BLaER1 treated with 17β-estradiol and CSF1 and Interleukin-3, amounts not matched to agents 10 nM and 100 nM (cell line): ENCODE results near the gene ANKK1.
A peak's percentile ranks its signal among the peaks of the same experiment; 100 is the strongest.

Experiments
- H3K27ac ChIP-seq, 11 experiments: shearing (Covaris generic); formaldehyde crosslinking; 2 replicates each; pipeline ENCODE4 v1.8.1; 2022
- H3K27me3 ChIP-seq, 11 experiments: shearing (Covaris generic); formaldehyde crosslinking; 2 replicates each; pipeline ENCODE4 v1.8.1; 2022
- H3K36me3 ChIP-seq, 11 experiments: shearing (Covaris generic); formaldehyde crosslinking; 2 replicates each; pipeline ENCODE4 v1.8.1; 2022
- H3K4me1 ChIP-seq, 10 experiments: shearing (Covaris generic); formaldehyde crosslinking; 2 replicates each; pipeline ENCODE4 v1.8.1; 2022
- H3K4me2 ChIP-seq, 11 experiments: shearing (Covaris generic); formaldehyde crosslinking; 2 replicates each; pipeline ENCODE4 v1.8.1; 2022
- H3K4me3 ChIP-seq, 10 experiments: shearing (Covaris generic); formaldehyde crosslinking; 2 replicates each; pipeline ENCODE4 v1.8.1; 2022
- H3K9ac ChIP-seq, 11 experiments: shearing (Covaris generic); formaldehyde crosslinking; 2 replicates each; pipeline ENCODE4 v1.8.1; 2022
- H3K9me3 ChIP-seq, 11 experiments: shearing (Covaris generic); formaldehyde crosslinking; replicated peaks in 1 of 11; 2 replicates each; pipeline ENCODE4 v1.8.1; 2022
- H4K20me1 ChIP-seq, 11 experiments: shearing (Covaris generic); formaldehyde crosslinking; 2 replicates each; pipeline ENCODE4 v1.8.1; 2022
- Cebpa-rat ChIP-seq, 11 experiments: shearing (Covaris generic); IDR thresholded peaks; 2 replicates each; pipeline ENCODE4 v1.8.1; 2022

ANKK1 gene

DNA sequence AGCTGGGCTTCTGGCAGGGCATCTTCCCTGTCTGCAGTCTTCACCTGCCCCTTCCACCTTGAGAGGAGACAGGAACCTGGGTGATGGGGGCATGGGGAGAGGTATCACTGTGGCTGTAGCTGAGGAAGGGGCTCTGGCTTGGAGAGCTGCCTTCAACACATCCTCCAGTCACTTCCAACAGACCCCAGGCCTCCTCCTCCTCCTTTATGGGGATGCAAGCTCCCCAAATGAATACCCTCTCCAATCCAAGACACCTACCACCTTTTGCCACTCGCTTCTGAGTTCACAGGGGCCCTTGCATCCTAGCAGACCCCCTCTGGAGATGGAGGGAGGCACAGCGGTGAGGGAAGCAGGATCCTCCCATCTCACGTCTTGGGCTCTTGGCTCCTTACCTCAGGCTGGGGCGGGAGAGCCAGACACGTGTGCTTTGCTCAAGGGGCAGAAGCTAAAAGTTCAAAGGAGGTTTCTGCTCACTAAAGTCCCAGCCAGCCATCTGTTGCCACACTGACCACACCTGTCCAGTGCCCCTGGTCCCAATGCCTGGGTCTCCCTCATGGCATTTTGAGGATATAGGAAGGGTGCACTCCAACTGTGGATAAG, 13.2 kb downstream of the ANKK1 start:
- no peak overlapping the region for H3K9ac ChIP-seq
- no peak for TF ChIP-seq Cebpa-rat (IDR thresholded peaks at IDR 0.05)
- H3K4me2 ChIP-seq, result no peak overlapping the region
- H3K4me1 ChIP-seq, result peaks cover 0 to 18% (median 9%) of the 10 kb centered on the region in 10 experiments; a peak in 18 of 20 replicates
- no peaks in the 10 kb centered on the region for H3K36me3 ChIP-seq
- H3K4me3 ChIP-seq, result no peak overlapping the region
- H3K27ac ChIP-seq, result no peak overlapping the region
- no peaks in the 10 kb centered on the region for H3K9me3 ChIP-seq
- no peaks in the 10 kb centered on the region for H3K27me3 ChIP-seq
- H4K20me1 ChIP-seq, result no peaks in the 10 kb centered on the region

GRCh38 chr11:113401718-113402117, 14.1 kb downstream of the ANKK1 start:
- Histone ChIP-seq H3K4me3 (no peak overlapping the region), H3K27ac (no peak overlapping the region), H3K9ac (no peak overlapping the region), H3K4me2 (peak overlapping the region in 3 of 11 experiments; percentile 4 to 12 (median 10); a peak in 2 of 22 replicates), H3K36me3 (no peaks in the 10 kb centered on the region), H3K9me3 (no peaks in the 10 kb centered on the region), H4K20me1 (no peaks in the 10 kb centered on the region), H3K27me3 (no peaks in the 10 kb centered on the region), H3K4me1 (peaks cover 0 to 14% (median 1%) of the 10 kb centered on the region in 10 experiments; a peak in 8 of 20 replicates)
- TF ChIP-seq Cebpa-rat (IDR thresholded peaks at IDR 0.05), result no peak

DNA sequence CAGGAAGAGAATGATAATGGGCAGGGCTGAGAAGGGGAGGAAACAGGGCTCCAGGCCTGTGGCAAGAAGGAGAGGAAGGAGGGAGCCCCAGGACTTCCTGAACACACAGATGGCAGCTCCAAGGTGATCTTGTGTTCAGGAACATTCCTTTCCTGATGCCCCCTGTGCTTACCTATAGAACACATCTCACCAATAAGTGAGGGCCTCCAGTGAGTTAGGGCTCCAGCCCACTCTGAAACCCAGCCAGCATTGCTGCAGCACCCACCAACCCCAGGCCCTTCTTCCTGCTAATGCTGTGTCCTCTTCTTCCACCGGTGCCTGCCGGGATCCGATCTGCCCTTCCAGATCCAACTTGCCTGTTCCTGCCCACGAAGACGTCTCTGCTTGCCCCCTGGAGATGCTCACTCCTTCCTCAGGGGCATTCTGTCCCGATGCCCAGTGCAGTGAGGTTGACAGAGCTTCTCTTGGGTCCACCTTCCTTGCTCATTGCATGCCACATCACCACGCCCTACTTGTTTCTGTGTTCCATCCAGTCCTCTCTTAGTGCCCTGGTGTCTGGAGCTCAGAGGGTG, 17.4 kb downstream of the ANKK1 start:
- Histone ChIP-seq H3K27ac (no peak overlapping the region), H3K4me1 (peaks cover 0 to 14% (median 0%) of the 10 kb centered on the region in 10 experiments; a peak in 4 of 20 replicates), H3K4me2 (no peak overlapping the region), H3K9ac (no peak overlapping the region), H3K4me3 (no peak overlapping the region), H3K27me3 (no peaks in the 10 kb centered on the region), H4K20me1 (no peaks in the 10 kb centered on the region), H3K9me3 (no peaks in the 10 kb centered on the region), H3K36me3 (no peaks in the 10 kb centered on the region)
- TF ChIP-seq Cebpa-rat (IDR thresholded peaks at IDR 0.05), result no peak

GRCh38 chr11:113405724-113406478, 18.3 kb downstream of the ANKK1 start:
- Histone ChIP-seq H3K4me1 (peaks cover 0 to 14% (median 0%) of the 10 kb centered on the region in 10 experiments; a peak in 4 of 20 replicates), H3K27ac (no peak overlapping the region), H3K4me2 (no peak overlapping the region), H3K27me3 (no peaks in the 10 kb centered on the region), H4K20me1 (no peaks in the 10 kb centered on the region), H3K36me3 (no peaks in the 10 kb centered on the region), H3K9me3 (no peaks in the 10 kb centered on the region), H3K4me3 (no peak overlapping the region), H3K9ac (no peak overlapping the region)
- no peak for TF ChIP-seq Cebpa-rat (IDR thresholded peaks at IDR 0.05)

DNA sequence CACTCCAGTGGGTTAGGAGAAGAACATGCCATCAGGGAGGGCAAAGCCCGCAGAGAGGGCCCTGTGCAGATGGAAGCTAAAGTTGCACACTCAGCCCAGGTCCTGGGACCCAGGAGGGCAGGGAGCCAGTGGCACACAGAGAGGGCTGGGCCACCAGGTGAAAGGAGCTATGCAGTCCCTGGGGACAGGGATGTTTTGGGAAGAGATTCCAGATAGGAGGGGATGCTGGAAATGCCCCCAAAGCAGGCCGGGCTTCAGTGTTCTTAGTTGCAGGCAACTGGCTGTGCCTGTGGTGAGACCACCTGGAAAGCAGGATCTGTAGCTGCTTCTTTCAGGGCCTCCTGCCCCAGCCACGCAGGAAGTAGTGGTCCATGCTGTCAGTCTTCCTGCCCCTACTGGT, 19.6 kb downstream of the ANKK1 start:
- Histone ChIP-seq H3K27me3 (no peaks in the 10 kb centered on the region), H3K27ac (no peak overlapping the region), H3K4me3 (no peak overlapping the region), H3K4me2 (no peak overlapping the region), H3K9ac (no peak overlapping the region), H4K20me1 (no peaks in the 10 kb centered on the region), H3K4me1 (peaks cover 0 to 7% (median under 1%) of the 10 kb centered on the region in 10 experiments; a peak in 8 of 20 replicates), H3K9me3 (no peaks in the 10 kb centered on the region), H3K36me3 (no peaks in the 10 kb centered on the region)
- no peak for TF ChIP-seq Cebpa-rat (IDR thresholded peaks at IDR 0.05)

DNA sequence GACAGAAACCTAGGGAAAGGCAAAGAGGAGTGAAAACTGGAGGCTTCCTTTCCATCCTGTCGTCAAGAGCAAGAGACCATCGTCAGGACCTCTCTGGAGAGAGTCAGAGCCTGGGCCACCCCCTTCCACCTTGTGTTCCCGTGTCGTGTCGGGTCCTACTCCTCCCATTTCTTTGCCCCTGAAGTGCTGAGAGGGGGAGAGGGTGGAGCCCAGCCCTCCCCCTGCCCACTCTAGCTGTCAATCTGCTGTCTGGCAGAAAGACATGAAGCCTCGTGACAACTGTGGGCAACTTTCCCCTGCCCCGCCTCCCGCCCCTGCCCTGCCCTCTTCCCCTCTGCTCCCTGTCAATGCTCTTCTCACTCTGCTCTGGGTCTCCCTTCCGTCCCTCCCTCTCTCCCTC, 20.6 kb downstream of the ANKK1 start:
- Histone ChIP-seq H4K20me1 (no peaks in the 10 kb centered on the region), H3K9me3 (no peaks in the 10 kb centered on the region), H3K4me2 (no peak overlapping the region), H3K4me3 (no peak overlapping the region), H3K9ac (no peak overlapping the region), H3K27me3 (no peaks in the 10 kb centered on the region), H3K36me3 (no peaks in the 10 kb centered on the region), H3K27ac (no peak overlapping the region), H3K4me1 (peaks cover 0 to 7% (median 0%) of the 10 kb centered on the region in 10 experiments; a peak in 5 of 20 replicates)
- no peak for TF ChIP-seq Cebpa-rat (IDR thresholded peaks at IDR 0.05)

- no peak overlapping the region for H3K4me3 ChIP-seq
- H3K9me3 ChIP-seq, result no peaks in the 10 kb centered on the region
- H3K4me1 ChIP-seq, result peaks cover 0 to 7% (median 0%) of the 10 kb centered on the region in 10 experiments; a peak in 5 of 20 replicates
- H3K9ac ChIP-seq, result no peak overlapping the region
- H3K36me3 ChIP-seq, result no peaks in the 10 kb centered on the region
- no peak overlapping the region for H3K4me2 ChIP-seq
- no peaks in the 10 kb centered on the region for H4K20me1 ChIP-seq
- H3K27ac ChIP-seq, result no peak overlapping the region
- H3K27me3 ChIP-seq, result no peaks in the 10 kb centered on the region
- no peak for TF ChIP-seq Cebpa-rat (IDR thresholded peaks at IDR 0.05)
These were observed 21.3 kb downstream of the ANKK1 start for GRCh38 chr11:113408887-113409286.

GRCh38 chr11:113409526-113409925, 21.9 kb downstream of the ANKK1 start:
- H3K9me3 ChIP-seq, result no peaks in the 10 kb centered on the region
- no peak overlapping the region for H3K4me3 ChIP-seq
- no peak for TF ChIP-seq Cebpa-rat (IDR thresholded peaks at IDR 0.05)
- no peaks in the 10 kb centered on the region for H3K27me3 ChIP-seq
- peaks cover 0 to 7% (median 0%) of the 10 kb centered on the region in 10 experiments; a peak in 5 of 20 replicates for H3K4me1 ChIP-seq
- H3K4me2 ChIP-seq, result no peak overlapping the region
- no peak overlapping the region for H3K9ac ChIP-seq
- H3K27ac ChIP-seq, result no peak overlapping the region
- H4K20me1 ChIP-seq, result no peaks in the 10 kb centered on the region
- H3K36me3 ChIP-seq, result no peaks in the 10 kb centered on the region

DNA sequence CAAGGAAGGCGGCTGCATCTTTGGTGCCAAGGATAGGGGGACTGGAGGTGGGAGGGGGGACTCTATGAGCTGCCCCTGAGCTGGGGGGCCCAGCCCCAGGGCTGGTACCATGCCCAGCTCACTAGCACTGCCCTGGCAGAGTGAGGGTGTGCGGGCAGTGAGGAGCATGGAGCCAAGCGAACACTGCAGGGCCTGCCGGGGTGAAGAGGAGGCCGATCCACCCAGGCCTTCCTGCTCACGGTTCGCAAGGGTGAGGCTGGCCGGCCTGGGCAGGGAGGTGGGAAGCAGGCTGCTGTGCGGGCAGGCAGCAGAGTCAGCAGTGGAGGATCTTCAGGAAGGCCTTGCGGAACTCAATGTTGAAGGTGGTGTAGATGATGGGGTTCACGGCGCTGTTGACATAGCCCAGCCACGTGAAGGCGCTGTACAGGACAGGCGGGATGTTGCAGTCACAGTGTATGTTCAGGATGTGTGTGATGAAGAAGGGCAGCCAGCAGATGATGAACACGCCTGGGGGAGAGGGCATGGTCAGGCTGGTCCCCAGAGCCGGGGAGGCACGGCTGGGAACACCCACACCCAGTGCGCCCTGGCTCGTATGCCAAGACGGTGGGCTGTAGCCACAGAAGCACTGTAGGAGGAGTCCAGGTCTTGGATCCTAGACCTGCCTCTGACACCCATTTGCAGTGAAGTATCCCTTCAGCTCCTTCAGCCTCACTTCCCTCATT, 23.0 kb downstream of the ANKK1 start:
- no peak overlapping the region for H3K9ac ChIP-seq
- no peak overlapping the region for H3K4me2 ChIP-seq
- H3K4me1 ChIP-seq, result peaks cover 0 to 7% (median 0%) of the 10 kb centered on the region in 10 experiments; a peak in 5 of 20 replicates
- no peak for TF ChIP-seq Cebpa-rat (IDR thresholded peaks at IDR 0.05)
- no peak overlapping the region for H3K27ac ChIP-seq
- H3K36me3 ChIP-seq, result no peaks in the 10 kb centered on the region
- H3K27me3 ChIP-seq, result no peaks in the 10 kb centered on the region
- H3K4me3 ChIP-seq, result no peak overlapping the region
- H3K9me3 ChIP-seq, result no peaks in the 10 kb centered on the region
- no peaks in the 10 kb centered on the region for H4K20me1 ChIP-seq
